ENCODE measurements around the gene PRKAG2. TPM values are rescaled to one million over a fixed set of nuclear protein-coding genes. Genes with fewer than 3 reads are reported as not detected.

PRKAG2 gene
- total RNA-seq, 4 donors from 2014 or later, result 38.8 to 94.4 (median 73.2) TPM

- H3K27ac ChIP-seq, result no peak overlapping the region
- peaks cover 0 to 26% (median 1%) of the 10 kb centered on the region in 4 donors for H3K4me1 ChIP-seq
- DNase-seq, result peak in 1 of 3 donors; percentile 7
- TF ChIP-seq CTCF (IDR thresholded peaks at IDR 0.05), result no peak
- H3K4me3 ChIP-seq, result no peak overlapping the region
- no peaks in the 10 kb centered on the region for H3K27me3 ChIP-seq
- no peaks in the 10 kb centered on the region for H3K9me3 ChIP-seq
- H3K36me3 ChIP-seq, result no peaks in the 10 kb centered on the region
These were observed 73.1 kb downstream of the PRKAG2 start for GRCh38 chr7:151803841-151804240.

- no peaks in the 10 kb centered on the region for H3K27me3 ChIP-seq
- TF ChIP-seq POLR2A (IDR thresholded peaks at IDR 0.05) (peak in 1 of 2 donors; percentile 36), CTCF (IDR thresholded peaks at IDR 0.05) (no peak)
- peak in 2 of 3 donors; percentile 61 to 62 for DNase-seq
- peaks cover 0 to 23% (median 0%) of the 10 kb centered on the region in 4 donors for H3K4me1 ChIP-seq
- peak overlapping the region in 1 of 4 donors; percentile 15 for H3K4me3 ChIP-seq
- H3K27ac ChIP-seq, result peak overlapping the region in 3 of 4 donors; percentile 45 to 85 (median 73)
- no peaks in the 10 kb centered on the region for H3K36me3 ChIP-seq
- H3K9me3 ChIP-seq, result no peaks in the 10 kb centered on the region
These were observed 74.5 kb downstream of the PRKAG2 start for GRCh38 chr7:151802469-151802846.

- peak overlapping the region in 3 of 4 donors; percentile 45 to 85 (median 73) for H3K27ac ChIP-seq
These were observed 75.0 kb downstream of the PRKAG2 start for GRCh38 chr7:151801782-151802468.

GRCh38 chr7:151801291-151801690 is 75.6 kb downstream of the PRKAG2 start:
- peaks cover 0 to 25% (median 5%) of the 10 kb centered on the region in 4 donors for H3K4me1 ChIP-seq
- TF ChIP-seq CTCF (IDR thresholded peaks at IDR 0.05) (no peak), POLR2A (IDR thresholded peaks at IDR 0.05) (no peak)
- DNase-seq, result peak in 1 of 3 donors; percentile 28
- no peak overlapping the region for H3K4me3 ChIP-seq
- H3K36me3 ChIP-seq, result no peaks in the 10 kb centered on the region
- H3K27me3 ChIP-seq, result no peaks in the 10 kb centered on the region
- no peaks in the 10 kb centered on the region for H3K9me3 ChIP-seq
- no peak overlapping the region for H3K27ac ChIP-seq

More at GRCh38 chr7:151801782-151802468, 75.0 kb downstream of the PRKAG2 start:
- peaks cover 0 to 24% (median 1%) of the 10 kb centered on the region in 4 donors for H3K4me1 ChIP-seq
- H3K36me3 ChIP-seq, result no peaks in the 10 kb centered on the region
- H3K9me3 ChIP-seq, result no peaks in the 10 kb centered on the region
- peak; percentile 7 to 52 for TF ChIP-seq POLR2A (IDR thresholded peaks at IDR 0.05)
- no peak for TF ChIP-seq CTCF (IDR thresholded peaks at IDR 0.05)
- H3K27me3 ChIP-seq, result no peaks in the 10 kb centered on the region
- peak in 2 of 3 donors; percentile 79 to 83 for DNase-seq
- peak overlapping the region in 1 of 4 donors; percentile 15 for H3K4me3 ChIP-seq

GRCh38 chr7:151800861-151801260 is 76.1 kb downstream of the PRKAG2 start:
- no peak overlapping the region for H3K4me3 ChIP-seq
- TF ChIP-seq CTCF (IDR thresholded peaks at IDR 0.05), result no peak
- no peak for TF ChIP-seq POLR2A (IDR thresholded peaks at IDR 0.05)
- peak in 1 of 3 donors; percentile 39 for DNase-seq
- H3K27ac ChIP-seq, result no peak overlapping the region
- H3K9me3 ChIP-seq, result no peaks in the 10 kb centered on the region
- peaks cover 0 to 29% (median 9%) of the 10 kb centered on the region in 4 donors for H3K4me1 ChIP-seq
- H3K36me3 ChIP-seq, result no peaks in the 10 kb centered on the region
- H3K27me3 ChIP-seq, result no peaks in the 10 kb centered on the region

All from Peyer's patch (tissue), 4 donors.